ENCODE data around the gene GUCD1.

GUCD1 gene

GRCh38 chr22:24501301-24502005 lies 53.5 kb downstream of the GUCD1 start:
- no peak for DNase-seq

- DNase-seq = no peak
These were observed 54.6 kb downstream of the GUCD1 start for GRCh38 chr22:24500277-24500820.

DNA sequence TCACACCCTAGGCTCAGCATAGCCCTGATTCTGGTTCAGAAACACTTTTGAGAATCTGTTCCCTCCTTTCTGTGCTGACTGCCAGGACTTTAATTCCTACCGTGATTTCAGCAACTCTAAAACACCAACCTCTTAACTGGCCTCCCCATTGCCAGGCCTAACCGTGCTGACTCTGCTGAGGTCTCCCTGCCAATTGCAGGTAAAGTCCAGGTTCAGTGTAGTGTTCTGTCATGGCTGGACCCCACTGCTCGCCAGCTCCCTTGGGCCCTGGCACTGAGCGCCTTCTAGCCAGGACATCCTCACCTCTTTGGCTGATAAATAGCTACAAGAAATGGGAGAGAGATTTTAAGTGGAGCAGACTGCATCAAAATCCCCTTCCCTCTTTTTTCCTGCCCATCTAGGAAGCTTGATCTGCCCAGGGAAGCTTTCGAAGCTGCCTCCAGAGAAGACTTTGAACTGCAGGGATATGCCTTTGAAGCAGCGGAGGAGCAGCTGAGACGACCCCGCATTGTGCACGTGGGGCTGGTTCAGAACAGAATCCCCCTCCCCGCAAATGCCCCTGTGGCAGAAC lies 55.1 kb downstream of the GUCD1 start:
- no peak for DNase-seq

- no peak for DNase-seq
These were observed 56.1 kb downstream of the GUCD1 start for GRCh38 chr22:24498824-24499223.

- no peak for DNase-seq
These were observed 57.1 kb downstream of the GUCD1 start for GRCh38 chr22:24497841-24498258.

GRCh38 chr22:24496661-24497060 lies 58.3 kb downstream of the GUCD1 start:
- DNase-seq = no peak

GRCh38 chr22:24496234-24496633 lies 58.7 kb downstream of the GUCD1 start:
- no peak for DNase-seq

DNA sequence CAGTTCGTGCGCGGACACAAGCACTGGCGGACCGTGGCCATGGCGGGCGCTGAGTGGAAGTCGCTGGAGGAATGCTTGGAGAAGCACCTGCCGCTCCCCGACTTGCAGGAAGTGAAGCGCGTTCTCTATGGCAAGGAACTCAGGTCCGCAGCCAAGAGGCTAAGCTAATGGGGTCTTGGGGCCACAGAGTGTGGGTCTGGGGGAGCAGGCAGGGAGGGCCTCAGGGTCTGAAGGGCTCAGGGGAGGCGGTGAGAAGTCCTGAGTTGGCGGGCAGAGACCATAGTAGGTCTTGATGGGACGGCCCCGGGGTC lies 59.6 kb downstream of the GUCD1 start:
- DNase-seq = no peak

GRCh38 chr22:24494528-24495364 lies 60.2 kb downstream of the GUCD1 start, which contains the start of gene UPB1:
UPB1 (plus strand) TSS chr22:24495332; CDS start chr22:24495404, 72 bp downstream.
- DNase-seq = no peak

DNA sequence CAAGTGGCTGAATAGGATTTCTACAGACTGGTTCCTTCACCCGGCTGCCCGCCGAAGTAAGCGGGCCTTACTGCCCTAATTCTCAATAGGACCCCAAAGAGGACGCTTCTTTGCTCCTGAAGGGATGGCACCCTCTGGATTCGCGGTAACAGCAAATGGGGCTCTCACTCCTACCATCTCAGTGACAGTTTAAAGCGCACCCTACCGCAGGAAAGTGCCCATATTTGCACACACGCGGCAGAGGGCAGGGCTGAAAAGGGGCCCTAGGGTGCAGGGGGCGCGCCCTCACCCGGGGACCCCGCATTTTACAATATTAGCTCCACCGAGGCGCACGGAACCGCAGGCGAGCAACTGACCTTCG lies 60.8 kb downstream of the GUCD1 start:
- no peak for DNase-seq

- no peak for DNase-seq
These were observed 62.5 kb downstream of the GUCD1 start for GRCh38 chr22:24492391-24492790.
